Adrenal gland (tissue), 5 donors: ENCODE results near the gene TRIM22.

Experiments
- POLR2A ChIP-seq, 2 donors: fragments of 450-650 bp; IDR thresholded peaks; one replicate each; pipeline ENCODE4 v1.6.1; 2017; ENCODE audit warnings: antibody characterized with exemption in 2 of 2, mild to moderate bottlenecking in 2 of 2, moderate library complexity in 1 of 2
- TF ChIP-seq, protein P1 (sequence below), 6 experiments: fragments of 450-650 bp in 4 of 6; fragments of 200-600 bp in 2 of 6; sonication (generic) in 1 of 6; IDR thresholded peaks; 1 replicate in 5 of 6; 2 replicates in 1 of 6; pipeline versions ENCODE4 v1.5.1 to v1.8.0; 2016 to 2021; ENCODE audit warnings: antibody characterized with exemption in 6 of 6, mild to moderate bottlenecking in 2 of 6, moderate library complexity in 1 of 6
- donor health status: DM: no; HTN: no; CAD: no.

DNA sequence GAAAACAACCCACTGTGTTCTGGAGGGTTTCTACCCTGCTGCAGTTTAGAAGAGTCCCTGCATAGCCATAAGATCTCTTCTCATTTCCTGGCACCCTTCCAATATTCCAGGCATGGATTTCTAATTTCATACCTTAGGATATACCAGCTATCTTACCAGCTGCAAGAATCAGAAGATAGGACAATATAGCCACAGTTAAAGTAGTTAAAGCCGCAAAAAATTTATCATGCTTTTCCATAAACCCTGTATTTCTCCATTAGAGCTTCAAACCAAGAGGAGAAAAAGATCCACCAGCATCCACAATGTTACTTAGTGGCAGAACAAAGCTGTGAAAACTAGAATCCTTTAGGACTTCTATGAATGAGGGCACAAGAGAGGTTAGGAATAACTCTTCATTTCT lies 38.1 kb downstream of the TRIM22 start:
- TF ChIP-seq, protein P1, sequence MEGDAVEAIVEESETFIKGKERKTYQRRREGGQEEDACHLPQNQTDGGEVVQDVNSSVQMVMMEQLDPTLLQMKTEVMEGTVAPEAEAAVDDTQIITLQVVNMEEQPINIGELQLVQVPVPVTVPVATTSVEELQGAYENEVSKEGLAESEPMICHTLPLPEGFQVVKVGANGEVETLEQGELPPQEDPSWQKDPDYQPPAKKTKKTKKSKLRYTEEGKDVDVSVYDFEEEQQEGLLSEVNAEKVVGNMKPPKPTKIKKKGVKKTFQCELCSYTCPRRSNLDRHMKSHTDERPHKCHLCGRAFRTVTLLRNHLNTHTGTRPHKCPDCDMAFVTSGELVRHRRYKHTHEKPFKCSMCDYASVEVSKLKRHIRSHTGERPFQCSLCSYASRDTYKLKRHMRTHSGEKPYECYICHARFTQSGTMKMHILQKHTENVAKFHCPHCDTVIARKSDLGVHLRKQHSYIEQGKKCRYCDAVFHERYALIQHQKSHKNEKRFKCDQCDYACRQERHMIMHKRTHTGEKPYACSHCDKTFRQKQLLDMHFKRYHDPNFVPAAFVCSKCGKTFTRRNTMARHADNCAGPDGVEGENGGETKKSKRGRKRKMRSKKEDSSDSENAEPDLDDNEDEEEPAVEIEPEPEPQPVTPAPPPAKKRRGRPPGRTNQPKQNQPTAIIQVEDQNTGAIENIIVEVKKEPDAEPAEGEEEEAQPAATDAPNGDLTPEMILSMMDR (IDR thresholded peaks at IDR 0.05): no peak
- TF ChIP-seq POLR2A (IDR thresholded peaks at IDR 0.05): no peak
